Vagina (tissue), 2 donors: ENCODE data around the gene UCN. TPM values are rescaled to one million over a fixed set of nuclear protein-coding genes. Genes with fewer than 3 reads are reported as not detected.
"Not testable (repeated sequence)": the region's sequence is repeated elsewhere in the genome, so short reads cannot be mapped to it uniquely, and the experiment has no call there.

Source experiments
- DNase-seq, 2 donors: peaks; one replicate each; pipeline ENCODE4 v3.0.0-alpha.2; 2017; ENCODE audit errors: extremely low spot score in 2 of 2
- H3K27ac ChIP-seq: fragments of 200-600 bp; sonication (generic); one replicate; pipeline ENCODE4 v1.5.1; 2019
- H3K27me3 ChIP-seq: fragments of 200-600 bp; sonication (generic); one replicate; pipeline ENCODE4 v1.5.1; 2019
- H3K36me3 ChIP-seq, 2 donors: fragments of 200-600 bp; sonication (generic); one replicate each; pipeline ENCODE4 v1.5.1; 2017 to 2019
- H3K4me1 ChIP-seq: fragments of 200-600 bp; sonication (generic); one replicate; pipeline ENCODE4 v1.5.1; 2019
- H3K4me3 ChIP-seq, 2 donors: fragments of 200-600 bp; sonication (generic); 1 replicate in 1 of 2; 2 replicates in 1 of 2; pipeline ENCODE4 v1.5.1; 2016 to 2019
- H3K9me3 ChIP-seq: fragments of 200-600 bp; sonication (generic); one replicate; pipeline ENCODE4 v1.5.1; 2019
- CTCF ChIP-seq, 3 experiments: fragments of 450-650 bp in 2 of 3; fragments of 200-600 bp in 1 of 3; sonication (generic) in 1 of 3; IDR thresholded peaks; one replicate each; pipeline ENCODE4 v1.5.1; 2017 to 2019; ENCODE audit warnings: antibody characterized with exemption in 3 of 3, mild to moderate bottlenecking in 2 of 3, moderate library complexity in 2 of 3
- POLR2A ChIP-seq, 2 donors: fragments of 450-650 bp; IDR thresholded peaks; one replicate each; pipeline ENCODE4 v1.6.1; 2017; ENCODE audit warnings: antibody characterized with exemption in 2 of 2, mild to moderate bottlenecking in 2 of 2, moderate library complexity in 2 of 2
- POLR2AphosphoS5 ChIP-seq, 2 donors: sonication (generic); formaldehyde crosslinking; IDR thresholded peaks; one replicate each; pipeline ENCODE4 v1.9.0; 2017; ENCODE audit warnings: antibody characterized with exemption in 2 of 2, mild to moderate bottlenecking in 2 of 2, low read depth in 1 of 2; ENCODE audit not compliant: insufficient read depth in 1 of 2
- intact Hi-C: fragments of 100-400 bp; cut with DNase I; formaldehyde crosslinking; loops from one replicate; pipeline ENCODE4 v1.15.1; 2023
- total RNA-seq: library from RNA; depleted of rRNA; stranded (reverse); fragments of >200 nt; gene quantifications from one replicate; pipeline ENCODE4 v1.2.3, GENCODE V29; 2016

Gene UCN
- total RNA-seq, 1 donor from 2014 or later, result 3.2 TPM

GRCh38 chr2:27320958-27321543, 12.8 kb upstream of the UCN start:
- no peak for DNase-seq
- Histone ChIP-seq H3K4me1 (peaks cover 28% of the 10 kb centered on the region), H3K27ac (no peak overlapping the region), H3K27me3 (no peaks in the 10 kb centered on the region), H3K9me3 (no peaks in the 10 kb centered on the region), H3K4me3 (no peak overlapping the region), H3K36me3 (no peaks in the 10 kb centered on the region)
- intact Hi-C loops, result no loop called here
- TF ChIP-seq POLR2A (IDR thresholded peaks at IDR 0.05), result no peak
- TF ChIP-seq POLR2AphosphoS5 (IDR thresholded peaks at IDR 0.05; ENCODE audit: insufficient read depth in 1 of 2, low read depth in 1 of 2), result peak; percentile 36 to 46
- TF ChIP-seq CTCF (IDR thresholded peaks at IDR 0.05), result no peak

GRCh38 chr2:27319839-27320238, 11.6 kb upstream of the UCN start:
- intact Hi-C loops, H3K4me3 ChIP-seq, DNase-seq, H3K9me3 ChIP-seq, H3K27me3 ChIP-seq, H3K36me3 ChIP-seq, H3K27ac ChIP-seq: not testable (repeated sequence)
- peaks cover 28% of the 10 kb centered on the region for H3K4me1 ChIP-seq

GRCh38 chr2:27316655-27317412, 8.6 kb upstream of the UCN start:
- no peaks in the 10 kb centered on the region for H3K9me3 ChIP-seq
- no peak overlapping the region for H3K27ac ChIP-seq
- peaks cover 11% of the 10 kb centered on the region for H3K4me1 ChIP-seq
- DNase-seq, result no peak
- no peak overlapping the region for H3K4me3 ChIP-seq
- H3K36me3 ChIP-seq, result no peaks in the 10 kb centered on the region
- TF ChIP-seq CTCF (IDR thresholded peaks at IDR 0.05) (no peak), POLR2AphosphoS5 (IDR thresholded peaks at IDR 0.05; ENCODE audit: insufficient read depth in 1 of 2, low read depth in 1 of 2) (no peak)
- H3K27me3 ChIP-seq, result no peaks in the 10 kb centered on the region
- intact Hi-C loops, result no loop called here

- intact Hi-C loops, result no loop called here
Measured at GRCh38 chr2:27315122-27315521, 6.9 kb upstream of the UCN start.

GRCh38 chr2:27314709-27315108, 6.5 kb upstream of the UCN start:
- Histone ChIP-seq H3K27ac (no peak overlapping the region), H3K4me1 (no peaks in the 10 kb centered on the region), H3K4me3 (no peak overlapping the region), H3K36me3 (peaks cover 0 to 9% of the 10 kb centered on the region in 2 donors), H3K27me3 (no peaks in the 10 kb centered on the region), H3K9me3 (no peaks in the 10 kb centered on the region)
- no peak for DNase-seq
- TF ChIP-seq CTCF (IDR thresholded peaks at IDR 0.05) (no peak), POLR2AphosphoS5 (IDR thresholded peaks at IDR 0.05; ENCODE audit: insufficient read depth in 1 of 2, low read depth in 1 of 2) (no peak), POLR2A (IDR thresholded peaks at IDR 0.05) (no peak)
- intact Hi-C loops, result no loop called here

More at GRCh38 chr2:27315122-27315521, 6.9 kb upstream of the UCN start:
- Histone ChIP-seq H3K27me3 (no peaks in the 10 kb centered on the region), H3K36me3 (peaks cover 0 to 7% of the 10 kb centered on the region in 2 donors), H3K27ac (no peak overlapping the region), H3K4me1 (no peaks in the 10 kb centered on the region), H3K9me3 (no peaks in the 10 kb centered on the region), H3K4me3 (no peak overlapping the region)
- DNase-seq, result no peak
- TF ChIP-seq POLR2A (IDR thresholded peaks at IDR 0.05), result no peak
- no peak for TF ChIP-seq POLR2AphosphoS5 (IDR thresholded peaks at IDR 0.05; ENCODE audit: insufficient read depth in 1 of 2, low read depth in 1 of 2)
- TF ChIP-seq CTCF (IDR thresholded peaks at IDR 0.05), result no peak
